ENCODE measurements around the gene MEGF6.

MEGF6 gene

GRCh38 chr1:3658231-3658615 is 46.9 kb upstream of the MEGF6 start:
- Histone ChIP-seq H3K4me3 (replicated peaks; ENCODE audit: insufficient read depth, low read length) (no peak overlapping the region), H3K27ac (replicated peaks) (no peak overlapping the region), H3K27me3 (ENCODE audit: insufficient read depth, poor library complexity, severe bottlenecking) (peaks cover 35% of the 10 kb centered on the region)
- DNase-seq (ENCODE audit: low read depth in 1 of 2, low spot score in 1 of 2), result no peak
- TF ChIP-seq CTCF (IDR thresholded peaks at IDR 0.05; ENCODE audit: insufficient read depth, low read length), result no peak
- TF ChIP-seq GABPA (IDR thresholded peaks at IDR 0.05; ENCODE audit: low read depth), result no peak
- TF ChIP-seq POLR2AphosphoS5 (IDR thresholded peaks at IDR 0.05; ENCODE audit: low read depth), result no peak
- TF ChIP-seq SPI1 (IDR thresholded peaks at IDR 0.05; ENCODE audit: borderline replicate concordance, low read depth), result no peak
- no peak for TF ChIP-seq REST (IDR thresholded peaks at IDR 0.05; ENCODE audit: insufficient replicate concordance, low read depth)

DNA sequence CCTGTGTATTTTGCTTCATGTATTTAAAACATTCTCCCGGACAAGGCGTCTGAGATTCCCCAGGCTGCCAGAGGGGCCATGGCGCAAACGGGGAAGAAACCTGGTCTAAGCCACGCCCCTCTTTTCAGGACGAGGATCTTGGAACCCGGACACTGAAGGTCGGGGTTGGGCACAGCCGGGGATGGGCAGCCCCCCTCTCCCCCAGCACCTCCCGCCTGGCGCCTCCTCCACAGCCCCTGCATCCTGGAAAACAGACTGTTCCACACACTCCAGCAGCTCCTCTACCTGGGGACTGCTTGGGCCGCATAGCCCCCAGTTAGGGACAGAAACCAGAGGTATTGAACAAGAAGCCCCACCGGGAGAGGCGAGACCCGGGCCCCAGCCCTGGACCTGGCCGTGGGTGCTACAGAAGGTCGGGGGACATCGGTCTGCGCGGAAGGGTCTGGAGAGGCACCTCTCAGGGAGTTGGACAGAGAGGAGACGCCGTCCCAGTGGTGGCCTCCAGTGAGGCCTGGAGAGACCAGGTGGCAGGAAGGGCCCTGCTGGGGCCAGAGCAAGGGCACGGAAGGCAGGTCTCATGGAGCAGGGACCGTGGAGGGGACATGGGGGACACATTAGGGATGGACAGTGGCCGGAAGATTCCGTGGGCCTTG is 46.4 kb upstream of the MEGF6 start:
- H3K27ac ChIP-seq (replicated peaks), result no peak overlapping the region
- no peak for DNase-seq (ENCODE audit: low read depth in 1 of 2, low spot score in 1 of 2)
- H3K27me3 ChIP-seq (ENCODE audit: insufficient read depth, poor library complexity, severe bottlenecking), result peaks cover 40% of the 10 kb centered on the region
- TF ChIP-seq SPI1 (IDR thresholded peaks at IDR 0.05; ENCODE audit: borderline replicate concordance, low read depth) (no peak), POLR2AphosphoS5 (IDR thresholded peaks at IDR 0.05; ENCODE audit: low read depth) (no peak), GABPA (IDR thresholded peaks at IDR 0.05; ENCODE audit: low read depth) (no peak), CTCF (IDR thresholded peaks at IDR 0.05; ENCODE audit: insufficient read depth, low read length) (no peak), REST (IDR thresholded peaks at IDR 0.05; ENCODE audit: insufficient replicate concordance, low read depth) (no peak)
- no peak overlapping the region for H3K4me3 ChIP-seq (replicated peaks; ENCODE audit: insufficient read depth, low read length)

- Histone ChIP-seq H3K27me3 (ENCODE audit: insufficient read depth, poor library complexity, severe bottlenecking) (peaks cover 42% of the 10 kb centered on the region), H3K4me3 (replicated peaks; ENCODE audit: insufficient read depth, low read length) (no peak overlapping the region), H3K27ac (replicated peaks) (no peak overlapping the region)
- DNase-seq (ENCODE audit: low read depth in 1 of 2, low spot score in 1 of 2), result no peak
- TF ChIP-seq CTCF (IDR thresholded peaks at IDR 0.05; ENCODE audit: insufficient read depth, low read length), result no peak
- no peak for TF ChIP-seq SPI1 (IDR thresholded peaks at IDR 0.05; ENCODE audit: borderline replicate concordance, low read depth)
- TF ChIP-seq POLR2AphosphoS5 (IDR thresholded peaks at IDR 0.05; ENCODE audit: low read depth), result no peak
- no peak for TF ChIP-seq REST (IDR thresholded peaks at IDR 0.05; ENCODE audit: insufficient replicate concordance, low read depth)
- no peak for TF ChIP-seq GABPA (IDR thresholded peaks at IDR 0.05; ENCODE audit: low read depth)
Measured at GRCh38 chr1:3657096-3657475, 45.8 kb upstream of the MEGF6 start.
